Glutamatergic neuron (in vitro differentiated cells): ENCODE measurements around the gene SAXO2. TPM values are rescaled to one million over a fixed set of nuclear protein-coding genes. Genes with fewer than 3 reads are reported as not detected.
"Not testable (repeated sequence)": the region's sequence is repeated elsewhere in the genome, so short reads cannot be mapped to it uniquely, and the experiment has no call there.

ENCODE experiments used
- DNase-seq: peaks from one replicate; pipeline ENCODE4 v3.0.0; 2022
- H3K27ac Mint-ChIP-seq: one replicate; pipeline ENCODE4 v1.8.0; 2020; ENCODE audit warnings: mild to moderate bottlenecking, mixed read lengths, inconsistent platforms; ENCODE audit not compliant: unreplicated experiment
- H3K27me3 Mint-ChIP-seq: one replicate; pipeline ENCODE4 v1.8.0; 2020; ENCODE audit warnings: mild to moderate bottlenecking, moderate library complexity, mixed read lengths, inconsistent platforms; ENCODE audit not compliant: unreplicated experiment
- H3K36me3 Mint-ChIP-seq: one replicate; pipeline ENCODE4 v1.8.0; 2020; ENCODE audit warnings: mild to moderate bottlenecking, mixed read lengths, inconsistent platforms; ENCODE audit not compliant: unreplicated experiment
- H3K4me1 Mint-ChIP-seq: one replicate; pipeline ENCODE4 v1.8.0; 2020; ENCODE audit warnings: mild to moderate bottlenecking, low read depth, mixed read lengths, inconsistent platforms; ENCODE audit not compliant: unreplicated experiment
- H3K4me3 Mint-ChIP-seq: one replicate; pipeline ENCODE4 v1.8.0; 2020; ENCODE audit warnings: mild to moderate bottlenecking, mixed read lengths, inconsistent platforms; ENCODE audit not compliant: unreplicated experiment
- H3K9me3 Mint-ChIP-seq: one replicate; pipeline ENCODE4 v1.8.0; 2020; ENCODE audit warnings: mild to moderate bottlenecking, moderate library complexity, mixed read lengths, inconsistent platforms; ENCODE audit not compliant: unreplicated experiment
- total RNA-seq: library from RNA; stranded (reverse); fragmentation: NEBNext Ultra II Directional; extraction: Animal tissue kit (Norgen Biotek cat#: 25700); gene quantifications from one replicate; pipeline ENCODE4 v1.2.1, GENCODE V29; 2021; ENCODE audit not compliant: unreplicated experiment
- TF ChIP-seq, protein P1 (sequence below): fragments of 200-600 bp; sonication (generic); IDR thresholded peaks from one replicate; pipeline ENCODE4 v1.5.0; 2021; ENCODE audit not compliant: partially characterized antibody, unreplicated experiment

SAXO2 gene
- total RNA-seq, 1 donor from 2014 or later = 0.20 TPM

DNA sequence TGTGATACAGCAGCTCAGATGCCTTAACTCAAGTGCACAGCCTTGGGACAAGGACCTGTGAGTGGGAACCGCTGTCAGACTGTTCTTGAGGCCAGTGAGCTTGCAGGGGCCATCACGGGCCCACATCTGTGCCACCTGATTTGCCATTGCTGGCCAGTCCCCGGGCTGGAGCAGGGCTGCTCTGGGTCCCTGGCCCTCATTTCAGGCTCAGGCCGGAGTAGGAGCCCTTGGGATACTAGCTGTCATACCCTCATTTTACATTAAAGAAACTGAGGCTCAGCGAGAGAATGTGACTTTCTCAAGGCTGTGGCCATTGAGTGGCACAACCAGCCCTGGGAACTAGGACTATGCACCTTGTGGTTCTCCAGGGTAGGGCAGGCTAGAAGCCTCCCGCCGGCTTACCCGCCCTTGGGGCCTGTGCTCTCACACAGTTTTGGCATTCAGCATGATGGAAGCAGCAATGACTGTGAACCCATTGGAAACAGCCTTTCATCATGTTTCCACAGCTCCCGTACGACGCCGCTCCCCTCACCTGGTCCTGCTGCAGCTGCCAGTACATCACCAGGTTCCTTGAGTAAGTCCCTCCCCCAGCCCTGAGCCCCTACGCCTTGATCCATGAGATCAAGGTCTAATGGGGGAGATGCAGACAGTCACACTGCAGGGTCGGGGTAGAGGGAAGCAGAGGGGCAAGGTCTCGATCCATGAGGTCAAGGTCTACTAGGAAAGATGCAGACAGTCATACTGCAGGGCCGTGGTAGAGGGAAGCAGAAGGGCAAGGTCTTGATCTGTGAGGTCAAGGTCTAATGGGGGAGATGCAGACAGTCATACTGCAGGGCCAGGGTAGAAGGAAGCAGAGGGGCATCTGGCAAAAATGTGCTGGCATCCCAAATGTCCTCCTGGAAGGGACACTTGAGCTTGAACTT lies 44.4 kb downstream of the SAXO2 start:
- no peak overlapping the region for H3K4me3 Mint-ChIP-seq
- peaks cover 6% of the 10 kb centered on the region for H3K27me3 Mint-ChIP-seq
- no peaks in the 10 kb centered on the region for H3K36me3 Mint-ChIP-seq
- TF ChIP-seq, protein P1, sequence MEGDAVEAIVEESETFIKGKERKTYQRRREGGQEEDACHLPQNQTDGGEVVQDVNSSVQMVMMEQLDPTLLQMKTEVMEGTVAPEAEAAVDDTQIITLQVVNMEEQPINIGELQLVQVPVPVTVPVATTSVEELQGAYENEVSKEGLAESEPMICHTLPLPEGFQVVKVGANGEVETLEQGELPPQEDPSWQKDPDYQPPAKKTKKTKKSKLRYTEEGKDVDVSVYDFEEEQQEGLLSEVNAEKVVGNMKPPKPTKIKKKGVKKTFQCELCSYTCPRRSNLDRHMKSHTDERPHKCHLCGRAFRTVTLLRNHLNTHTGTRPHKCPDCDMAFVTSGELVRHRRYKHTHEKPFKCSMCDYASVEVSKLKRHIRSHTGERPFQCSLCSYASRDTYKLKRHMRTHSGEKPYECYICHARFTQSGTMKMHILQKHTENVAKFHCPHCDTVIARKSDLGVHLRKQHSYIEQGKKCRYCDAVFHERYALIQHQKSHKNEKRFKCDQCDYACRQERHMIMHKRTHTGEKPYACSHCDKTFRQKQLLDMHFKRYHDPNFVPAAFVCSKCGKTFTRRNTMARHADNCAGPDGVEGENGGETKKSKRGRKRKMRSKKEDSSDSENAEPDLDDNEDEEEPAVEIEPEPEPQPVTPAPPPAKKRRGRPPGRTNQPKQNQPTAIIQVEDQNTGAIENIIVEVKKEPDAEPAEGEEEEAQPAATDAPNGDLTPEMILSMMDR = peak; percentile 16
- peaks cover 8% of the 10 kb centered on the region for H3K4me1 Mint-ChIP-seq
- H3K9me3 Mint-ChIP-seq = peaks cover 3% of the 10 kb centered on the region
- no peak for DNase-seq
- no peak overlapping the region for H3K27ac Mint-ChIP-seq

DNA sequence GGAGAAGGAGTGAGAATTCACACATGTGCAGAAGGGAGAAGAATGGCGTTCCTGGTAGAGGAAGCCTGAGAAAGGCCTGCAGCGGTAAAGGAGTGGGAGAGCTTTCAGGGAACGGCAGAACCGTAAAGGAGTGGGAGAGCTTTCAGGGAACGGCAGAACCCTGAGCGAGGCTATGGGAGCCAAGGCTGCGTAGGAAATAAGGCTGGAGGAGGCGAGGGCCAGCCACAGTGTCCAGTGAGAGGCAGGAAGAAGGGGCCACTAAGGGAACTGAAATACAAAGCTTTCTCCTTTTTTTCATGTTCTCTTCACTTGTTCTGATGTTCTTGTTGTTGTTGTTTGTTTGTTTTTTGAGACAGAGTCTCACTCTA lies 45.1 kb downstream of the SAXO2 start:
- no peaks in the 10 kb centered on the region for H3K9me3 Mint-ChIP-seq
- no peak for DNase-seq
- no peak overlapping the region for H3K27ac Mint-ChIP-seq
- no peak overlapping the region for H3K4me3 Mint-ChIP-seq
- H3K36me3 Mint-ChIP-seq = no peaks in the 10 kb centered on the region
- peaks cover 6% of the 10 kb centered on the region for H3K27me3 Mint-ChIP-seq
- TF ChIP-seq, protein P1 = no peak
- peaks cover 5% of the 10 kb centered on the region for H3K4me1 Mint-ChIP-seq

DNA sequence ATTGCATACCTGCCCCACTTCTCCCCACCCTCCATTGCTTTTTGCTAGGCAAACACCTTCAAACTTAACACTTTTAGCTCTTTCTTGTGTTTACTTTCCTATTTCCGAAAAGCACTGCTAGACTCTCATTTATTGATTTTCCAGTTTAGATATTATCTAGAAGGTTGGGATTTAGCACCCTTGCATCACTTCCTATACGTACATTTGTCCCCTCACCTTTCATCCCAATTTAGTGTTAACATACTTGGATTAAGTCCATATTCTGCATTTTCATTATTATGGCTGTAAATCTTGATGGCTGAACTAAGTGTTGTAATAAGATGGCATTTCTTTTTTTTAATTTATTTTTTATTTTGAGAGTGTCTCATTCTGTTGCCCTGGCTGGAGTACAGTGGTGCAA lies 47.2 kb downstream of the SAXO2 start:
- H3K36me3 Mint-ChIP-seq = no peaks in the 10 kb centered on the region
- peaks cover 3% of the 10 kb centered on the region for H3K4me1 Mint-ChIP-seq
- TF ChIP-seq, protein P1 = no peak
- H3K4me3 Mint-ChIP-seq = no peak overlapping the region
- no peak overlapping the region for H3K27ac Mint-ChIP-seq
- H3K9me3 Mint-ChIP-seq = peaks cover under 1% of the 10 kb centered on the region
- peaks cover 4% of the 10 kb centered on the region for H3K27me3 Mint-ChIP-seq
- DNase-seq = no peak

DNA sequence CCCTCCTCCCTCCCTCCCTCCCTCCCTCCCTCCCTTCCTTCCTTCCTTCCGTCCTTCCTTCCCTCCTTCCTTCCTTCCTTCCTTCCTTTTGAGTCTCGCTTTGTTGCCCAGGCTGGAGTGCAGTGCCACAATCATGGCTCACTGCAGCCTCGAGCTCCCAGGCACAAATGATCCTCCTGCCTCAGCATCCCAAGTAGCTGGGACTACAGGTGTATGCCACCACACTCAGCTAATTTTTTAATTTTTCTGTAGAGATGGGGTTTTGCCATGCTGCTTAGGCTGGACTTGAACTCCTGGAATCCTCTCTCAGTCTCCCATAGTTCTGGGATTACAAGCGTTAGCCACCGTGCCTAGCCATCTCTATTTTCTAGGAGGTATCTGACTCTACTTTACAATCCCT lies 48.7 kb downstream of the SAXO2 start:
- not testable (repeated sequence) for DNase-seq, H3K27ac Mint-ChIP-seq, H3K36me3 Mint-ChIP-seq, H3K4me3 Mint-ChIP-seq, H3K4me1 Mint-ChIP-seq, H3K9me3 Mint-ChIP-seq, H3K27me3 Mint-ChIP-seq

DNA sequence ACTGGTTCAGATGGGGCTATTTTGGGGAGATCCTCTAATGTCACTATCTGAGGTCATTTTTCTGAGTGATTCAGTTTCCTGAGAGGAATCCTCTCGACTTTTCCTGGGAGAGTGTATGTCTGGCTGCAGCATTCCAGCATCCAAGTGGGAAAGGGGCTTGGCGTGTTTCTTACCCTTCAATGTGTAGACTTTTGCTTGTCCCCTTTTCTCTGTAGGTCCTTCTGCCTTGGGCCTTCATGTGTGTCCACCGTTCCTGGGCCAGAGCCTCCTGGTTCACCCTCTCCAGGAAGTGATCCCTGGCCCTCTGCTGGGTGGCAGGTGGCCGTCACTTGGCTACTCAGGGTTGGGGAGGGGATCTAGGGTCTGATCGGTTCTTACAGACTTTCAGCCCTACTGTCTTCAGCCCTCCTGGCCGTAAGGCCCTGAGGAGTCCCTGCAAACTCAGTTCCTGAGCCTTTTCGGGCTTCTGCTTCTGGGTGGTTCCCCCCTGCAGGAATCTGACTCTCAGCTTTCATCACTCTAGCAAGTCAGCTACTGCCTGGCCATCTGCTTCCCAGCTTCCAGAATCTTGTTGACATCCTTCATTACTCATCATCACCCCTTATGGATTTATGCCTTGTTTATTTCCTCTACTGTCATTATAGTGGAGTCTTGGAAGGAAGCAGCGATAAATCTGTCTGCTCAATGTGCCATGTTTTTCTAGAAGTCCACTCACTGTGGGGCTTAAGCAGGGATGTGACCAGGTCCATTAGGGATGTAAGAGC lies 50.1 kb downstream of the SAXO2 start:
- Mint-ChIP-seq H3K27me3 (peaks cover 4% of the 10 kb centered on the region), H3K4me3 (no peak overlapping the region), H3K27ac (no peak overlapping the region), H3K9me3 (peaks cover 2% of the 10 kb centered on the region), H3K36me3 (no peaks in the 10 kb centered on the region), H3K4me1 (no peaks in the 10 kb centered on the region)
- TF ChIP-seq, protein P1 = no peak
- DNase-seq = no peak
